HG03571 (cell line): Measurements from ENCODE around the gene FEZ2.

ENCODE experiments used
- ATAC-seq: cut with Tn5 transposase; IDR thresholded peaks from one replicate; pipeline ENCODE4 v1.9.1; 2021; ENCODE audit not compliant: unreplicated experiment

The FEZ2 gene

DNA sequence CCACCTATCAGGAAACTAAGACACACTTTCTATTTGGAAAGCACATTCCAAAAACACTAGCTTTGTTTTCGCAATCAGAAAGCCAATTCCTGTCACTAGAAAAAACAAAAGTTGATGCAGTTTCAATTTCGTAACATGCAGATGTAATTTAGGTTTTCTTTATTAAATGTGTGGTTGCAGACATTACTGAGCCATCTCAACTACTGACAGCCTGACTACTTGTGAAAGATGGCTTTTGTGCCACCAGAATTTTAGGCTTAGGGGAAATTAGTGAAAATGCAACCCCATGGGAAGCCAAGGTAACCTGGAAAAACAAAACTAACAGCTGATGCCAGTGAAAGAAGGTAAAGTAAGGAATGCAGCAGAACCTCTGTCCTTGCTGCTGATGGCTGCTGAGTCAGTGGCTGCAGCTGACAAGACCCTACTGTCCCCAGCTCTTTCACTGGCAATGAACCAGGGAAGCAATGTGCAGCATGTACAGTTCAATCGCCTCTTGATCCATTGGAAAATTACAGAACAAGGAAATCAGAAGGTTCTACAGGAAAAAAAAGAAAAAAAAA is 34.9 kb downstream of the FEZ2 start:
- no peak for ATAC-seq

- ATAC-seq = no peak
Measured at GRCh38 chr2:36562240-36562639, 35.7 kb downstream of the FEZ2 start.

DNA sequence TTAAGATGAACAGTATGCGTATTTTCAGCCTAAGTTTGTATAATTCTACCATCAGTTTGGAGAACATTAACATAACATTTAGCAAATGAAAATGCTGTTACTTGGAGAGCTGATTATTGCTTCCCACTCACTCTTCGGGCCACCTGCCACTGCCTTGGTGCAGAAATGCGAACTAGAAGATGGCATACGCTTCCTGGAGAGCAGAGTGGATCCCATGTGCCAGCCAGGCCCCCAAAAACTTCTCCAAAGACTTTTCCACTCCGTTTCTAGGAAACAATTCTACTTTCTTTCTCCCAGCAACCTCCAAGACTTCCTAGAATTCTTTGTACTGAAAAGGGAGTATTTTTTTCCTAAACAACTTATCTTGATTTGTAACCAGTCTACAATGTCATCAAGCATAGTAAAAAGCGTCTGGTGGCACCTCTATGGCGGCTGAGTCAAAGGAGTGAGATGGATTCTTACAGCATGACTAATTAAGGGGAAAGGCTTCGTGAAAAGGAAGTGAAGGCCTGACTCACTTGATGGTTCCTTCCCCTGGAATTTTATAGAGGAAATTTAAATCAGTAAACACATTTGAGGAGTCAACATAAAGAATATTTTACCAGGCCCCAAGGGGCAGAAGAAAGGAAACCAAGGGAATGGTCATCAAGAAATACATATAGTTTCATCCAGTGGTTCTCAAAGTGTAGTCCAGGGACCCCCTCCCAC is 36.6 kb downstream of the FEZ2 start:
- no peak for ATAC-seq

DNA sequence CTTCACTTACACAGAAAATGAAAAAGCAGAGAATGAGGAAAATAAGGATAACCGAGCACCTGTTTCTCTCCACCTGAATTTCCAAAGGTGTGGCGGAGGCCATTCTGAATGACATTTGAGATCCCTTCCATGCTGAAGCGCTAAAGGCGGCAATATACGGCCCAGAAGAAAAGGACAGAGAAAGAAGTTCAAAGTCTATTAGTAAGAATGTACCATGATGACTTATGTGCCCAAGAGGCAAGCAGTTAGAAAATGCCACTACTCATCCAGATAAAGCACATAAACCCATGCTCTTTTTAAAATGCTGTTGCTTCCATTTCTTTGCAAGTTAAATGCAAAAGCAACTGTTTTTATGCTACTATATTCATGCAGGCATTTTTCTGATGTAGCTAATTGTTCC is 37.2 kb downstream of the FEZ2 start:
- no peak for ATAC-seq

GRCh38 chr2:36559221-36559942 is 38.6 kb downstream of the FEZ2 start:
- ATAC-seq = no peak

DNA sequence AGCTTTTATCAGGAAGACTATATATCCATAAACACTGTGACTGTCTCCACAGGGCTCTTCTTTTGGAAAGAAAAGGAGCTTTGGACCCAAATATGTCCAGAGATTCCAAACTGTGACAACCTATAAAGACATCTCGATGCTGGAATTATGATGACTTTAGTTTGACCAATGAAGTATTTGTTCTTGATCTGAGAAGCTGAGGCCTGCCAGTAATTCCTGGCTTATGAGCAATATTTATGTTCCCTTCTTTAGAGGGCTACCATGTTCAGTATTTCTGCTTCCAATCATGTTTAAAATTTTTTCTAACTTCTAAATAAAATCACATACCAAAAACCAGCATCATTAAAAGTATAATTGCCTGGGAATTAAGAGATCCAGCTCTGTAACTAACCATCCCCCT is 41.1 kb downstream of the FEZ2 start:
- ATAC-seq = no peak

DNA sequence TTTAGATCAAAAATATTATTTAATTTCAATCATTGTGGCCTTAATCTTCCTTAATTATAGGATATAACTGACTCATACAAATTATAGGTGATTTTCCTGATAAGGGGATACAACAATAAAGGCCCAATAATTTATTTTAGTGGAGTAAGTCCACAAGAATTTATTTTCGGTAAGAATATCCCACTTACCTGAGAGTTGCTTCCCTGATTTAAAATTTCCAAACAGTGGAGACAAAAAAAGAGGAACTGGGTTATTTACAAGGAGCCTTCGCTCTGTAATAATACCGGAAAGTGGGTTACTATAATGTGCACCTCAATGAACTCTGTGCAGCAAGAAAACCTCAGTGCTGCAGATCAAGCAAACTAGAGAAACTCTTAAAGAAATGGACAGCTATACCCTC is 42.2 kb downstream of the FEZ2 start:
- no peak for ATAC-seq

GRCh38 chr2:36554531-36554930 is 43.4 kb downstream of the FEZ2 start:
- no peak for ATAC-seq

- ATAC-seq = no peak
Measured at GRCh38 chr2:36553683-36554082, 44.3 kb downstream of the FEZ2 start.

- no peak for ATAC-seq
Measured at GRCh38 chr2:36550006-36550405, 48.0 kb downstream of the FEZ2 start.

- ATAC-seq = no peak
Measured at GRCh38 chr2:36549165-36549574, 48.8 kb downstream of the FEZ2 start.

- no peak for ATAC-seq
Measured at GRCh38 chr2:36547906-36548305, 50.1 kb downstream of the FEZ2 start.

DNA sequence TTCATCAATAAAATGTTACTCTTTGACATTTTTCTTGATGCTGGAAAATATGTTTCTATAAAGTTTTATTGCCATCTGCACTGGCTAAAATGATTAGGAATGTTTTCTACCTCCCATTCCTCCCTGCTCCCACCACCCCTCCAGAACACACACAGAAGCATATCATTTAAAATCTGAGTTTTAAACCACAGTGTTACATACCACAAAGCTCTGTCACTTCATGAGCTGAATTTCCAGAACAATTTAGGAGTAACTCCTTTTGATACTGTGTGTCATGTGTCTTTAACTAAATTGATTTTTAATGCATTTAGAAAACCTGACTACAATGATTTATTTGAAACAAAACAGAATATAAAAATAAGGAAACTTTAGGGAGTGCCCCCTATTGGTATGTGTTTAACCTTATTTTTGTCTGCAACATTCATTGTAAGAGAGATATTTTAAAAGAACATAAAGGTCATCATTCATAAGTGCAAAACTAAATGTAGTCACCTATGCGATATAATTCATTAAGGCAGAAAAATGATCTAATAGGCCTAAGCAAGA is 52.0 kb downstream of the FEZ2 start:
- ATAC-seq = no peak

DNA sequence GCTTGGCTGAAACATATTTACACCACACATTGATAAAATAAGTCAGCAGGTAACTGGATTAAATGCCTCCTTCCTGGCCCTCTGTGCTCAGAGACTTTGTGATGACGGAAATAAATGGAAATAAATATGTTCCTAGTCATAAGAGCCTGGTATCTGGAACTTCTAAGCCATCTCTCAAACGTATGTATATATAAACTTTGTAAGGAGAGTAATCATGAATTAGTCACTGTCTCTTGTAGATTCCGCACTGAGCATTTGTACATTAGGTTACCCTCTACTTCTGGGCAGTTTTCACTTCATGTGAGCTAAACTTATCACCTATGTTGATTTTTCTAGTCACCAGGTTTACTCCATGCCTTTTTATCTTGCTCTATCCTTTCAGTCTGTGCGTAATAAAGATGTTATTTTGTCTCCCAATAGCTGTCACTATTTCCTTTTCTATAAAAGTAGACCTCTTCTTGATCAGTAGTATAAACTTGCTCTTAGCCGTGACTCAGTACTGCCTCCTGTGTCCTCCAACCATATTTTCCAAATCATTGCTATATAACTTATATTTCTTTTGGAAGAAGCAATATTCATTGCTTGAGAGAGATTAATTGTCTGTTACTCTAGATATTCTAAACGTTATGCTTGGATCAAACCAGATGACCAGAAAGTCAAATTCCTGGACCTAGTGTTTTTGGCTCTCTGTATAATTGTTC is 53.2 kb downstream of the FEZ2 start:
- ATAC-seq = no peak

- no peak for ATAC-seq
Measured at GRCh38 chr2:36541891-36542595, 55.9 kb downstream of the FEZ2 start.

- ATAC-seq = no peak
Measured at GRCh38 chr2:36540986-36541754, 56.8 kb downstream of the FEZ2 start.

DNA sequence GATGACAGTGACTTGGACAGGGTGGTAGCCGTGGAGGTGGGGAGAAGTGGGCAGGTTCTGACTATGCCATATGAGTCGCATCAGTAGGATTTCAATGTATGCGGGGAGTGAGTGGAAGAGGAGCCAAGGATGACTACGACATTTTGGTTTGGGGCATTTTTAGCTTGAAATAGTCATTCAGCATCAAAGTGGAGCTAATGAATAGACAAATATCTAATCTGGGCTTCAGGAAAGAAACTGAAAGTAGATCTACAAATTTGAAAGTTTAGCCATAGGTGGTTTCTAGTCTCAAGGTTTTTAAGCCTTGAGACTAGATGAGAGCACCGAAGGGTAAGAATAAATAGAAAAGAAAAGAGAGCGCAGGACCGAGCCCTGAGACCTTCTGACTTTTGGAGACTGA is 58.3 kb downstream of the FEZ2 start:
- ATAC-seq = peak; percentile 78

DNA sequence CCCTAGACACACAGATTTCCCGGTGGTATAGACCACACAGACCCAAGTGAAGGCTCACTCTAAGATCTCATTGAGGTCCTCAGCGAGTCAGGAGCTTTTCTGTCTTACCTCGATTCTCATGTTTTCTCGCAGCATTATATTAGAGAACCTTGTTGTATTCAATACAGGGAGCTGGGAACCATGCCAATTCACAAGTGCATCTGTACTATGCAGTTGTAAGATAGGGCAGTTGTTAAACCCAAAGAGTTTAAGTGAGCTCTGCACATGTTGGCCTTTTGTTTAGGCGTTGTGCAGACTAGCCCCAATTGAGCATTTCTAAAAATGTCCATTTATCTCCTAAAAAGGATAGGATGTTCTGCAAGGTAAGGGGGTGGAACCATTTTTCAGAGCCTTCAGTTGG is 59.6 kb downstream of the FEZ2 start:
- ATAC-seq = no peak

GRCh38 chr2:36536776-36537175 is 61.2 kb downstream of the FEZ2 start:
- no peak for ATAC-seq

DNA sequence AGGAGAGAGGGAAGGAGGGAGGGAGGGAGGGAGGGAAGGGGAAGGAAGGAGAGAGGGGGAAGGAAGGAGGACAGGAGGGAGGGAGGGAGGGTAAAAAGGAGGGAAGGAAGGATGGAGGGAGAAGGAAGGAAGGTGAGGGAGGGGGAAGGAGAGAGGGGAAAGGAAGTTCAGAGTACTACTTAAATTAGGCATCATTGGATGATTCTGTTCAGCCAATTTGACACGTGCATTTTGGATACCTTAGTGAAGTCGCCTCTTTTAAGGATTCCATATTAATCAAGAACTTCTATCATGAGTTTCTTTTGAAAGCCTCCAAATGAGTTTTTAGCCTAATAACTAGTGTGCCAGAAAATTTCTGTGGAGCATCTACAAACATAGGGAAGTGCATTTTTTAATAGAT is 62.9 kb downstream of the FEZ2 start:
- no peak for ATAC-seq
